ENCODE data around the gene ZFP36L2. TPM values are rescaled to one million over a fixed set of nuclear protein-coding genes. Genes with fewer than 3 reads are reported as not detected.

Gene ZFP36L2
- total and polyA plus RNA-seq, 9 of the 15 experiments (the other 6 are each of a cell fraction or from before 2014, with no cell fraction given), result 4.1 to 60.6 (median 20.3) TPM

- TF ChIP-seq NONO (IDR thresholded peaks at IDR 0.05; ENCODE audit: low read depth in 2 of 2, low read length in 1 of 2) (no peak), DACH1 (IDR thresholded peaks at IDR 0.05; ENCODE audit: partially characterized antibody) (peak; percentile 65), KAT2B (IDR thresholded peaks at IDR 0.05; ENCODE audit: low read depth, low read length) (no peak)
Observed at GRCh38 chr2:43228321-43228751, 1.9 kb upstream of the ZFP36L2 start (continued).

GRCh38 chr2:43227830-43228281 lies 1.4 kb upstream of the ZFP36L2 start:
- Histone ChIP-seq H4K20me1 (replicated peaks; ENCODE audit: control insufficient read depth, insufficient read depth, low read length) (no peaks in the 10 kb centered on the region; the same call in 1 of the 2 replicates), H3K4me2 (ENCODE audit: insufficient read depth, low read length) (peak overlapping the region; percentile 76), H3K4me1 (replicated peaks in 1 of 2; ENCODE audit: control insufficient read depth in 2 of 2, insufficient read depth in 2 of 2, low read length in 2 of 2) (peaks cover 12 to 41% of the 10 kb centered on the region in 2 experiments; a peak in 4 of 5 replicates), H3K27me3 (ENCODE audit: control insufficient read depth in 2 of 2, insufficient read depth in 2 of 2, low read length in 2 of 2) (no peaks in the 10 kb centered on the region), H3K9ac (ENCODE audit: insufficient read depth in 1 of 2, low read depth in 2 of 2, low read length in 2 of 2) (peak overlapping the region; percentile 93 to 99), H2AFZ (ENCODE audit: low read depth, low read length) (peak overlapping the region; percentile 85), H3K27ac (ENCODE audit: extremely low read depth, low read depth, low read length) (peak overlapping the region; percentile 97), H3K79me2 (ENCODE audit: control insufficient read depth, insufficient read depth, low read length) (peaks cover 50% of the 10 kb centered on the region), H3K9me3 (replicated peaks; ENCODE audit: control insufficient read depth, insufficient read depth, low read depth, low read length) (no peaks in the 10 kb centered on the region), H3K36me3 (ENCODE audit: control insufficient read depth, insufficient read depth, low read length) (peaks cover 37% of the 10 kb centered on the region), H3K4me3 (peak overlapping the region; percentile 62), H3K9me1 (ENCODE audit: control insufficient read depth, insufficient read depth, low read length) (no peaks in the 10 kb centered on the region)
- FAIRE-seq (no peak), DNase-seq (ENCODE audit: extremely low read depth in 1 of 4, low spot score in 3 of 4) (peak in 1 of 4 experiments; percentile 68), ATAC-seq (peak; percentile 16; the same call in 2 of the 3 replicates)
- BruUV-seq (replicated peaks), result no TSS peak
- POLR2A ChIA-PET, result interaction anchor here (0.6 to 2.1 kb wide), 12 partner anchors 13 to 360 kb away, joined by 3 to 10 read pairs (median 4); no protein-coding TSS in a partner anchor
- CTCF ChIA-PET (ENCODE audit: low intra/inter-chr PET ratio), result interaction anchor here (1.1 to 6.3 kb wide), 5 partner anchors 204 to 399 kb away, joined by 3 to 41 read pairs (median 33); no protein-coding TSS in a partner anchor
- in situ Hi-C loops (cut with MboI) (loop anchor here (5.0 to 10.0 kb wide), 3 partner anchors 53 to 401 kb away; no protein-coding TSS in a partner anchor), intact Hi-C loops (cut with micrococcal nuclease) (loop anchor here (1.0 to 5.0 kb wide), 5 partner anchors 186 to 399 kb away; no protein-coding TSS in a partner anchor)
- WGBS (ENCODE audit: insufficient coverage, low coverage, missing lambda C conversion rate), result 16% methylated on average over 10 of the region's 10 CpGs
- TF ChIP-seq FOXA3 (CRISPR knock-in tag; conservative IDR thresholded peaks at IDR 0.05 in 1 of 2, IDR thresholded peaks at IDR 0.05 in 1 of 2) (no peak), VEZF1 (CRISPR knock-in tag; IDR thresholded peaks at IDR 0.05) (no peak), ZBTB17 (CRISPR knock-in tag; IDR thresholded peaks at IDR 0.05) (no peak), ZNF518B (CRISPR knock-in tag; IDR thresholded peaks at IDR 0.05) (no peak), PPARD (CRISPR knock-in tag; IDR thresholded peaks at IDR 0.05) (no peak), RBM17 (IDR thresholded peaks at IDR 0.05; ENCODE audit: borderline replicate concordance, low read depth, low read length) (no peak), ZNF224 (CRISPR knock-in tag; IDR thresholded peaks at IDR 0.05) (no peak)
- TF ChIP-seq, protein P1, sequence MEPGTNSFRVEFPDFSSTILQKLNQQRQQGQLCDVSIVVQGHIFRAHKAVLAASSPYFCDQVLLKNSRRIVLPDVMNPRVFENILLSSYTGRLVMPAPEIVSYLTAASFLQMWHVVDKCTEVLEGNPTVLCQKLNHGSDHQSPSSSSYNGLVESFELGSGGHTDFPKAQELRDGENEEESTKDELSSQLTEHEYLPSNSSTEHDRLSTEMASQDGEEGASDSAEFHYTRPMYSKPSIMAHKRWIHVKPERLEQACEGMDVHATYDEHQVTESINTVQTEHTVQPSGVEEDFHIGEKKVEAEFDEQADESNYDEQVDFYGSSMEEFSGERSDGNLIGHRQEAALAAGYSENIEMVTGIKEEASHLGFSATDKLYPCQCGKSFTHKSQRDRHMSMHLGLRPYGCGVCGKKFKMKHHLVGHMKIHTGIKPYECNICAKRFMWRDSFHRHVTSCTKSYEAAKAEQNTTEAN (CRISPR knock-in tag; IDR thresholded peaks at IDR 0.05), result no peak

All from K562 (cell line).